Measurements from ENCODE around the gene TMCC3.

- TF ChIP-seq RAD21 (IDR thresholded peaks at IDR 0.05) (no peak), ATF3 (IDR thresholded peaks at IDR 0.05) (no peak), EGR1 (IDR thresholded peaks at IDR 0.05; ENCODE audit: low read depth in 2 of 2) (no peak), GABPA (IDR thresholded peaks at IDR 0.05 in 1 of 2, conservative IDR thresholded peaks at IDR 0.05 in 1 of 2) (no peak), CTCF (IDR thresholded peaks at IDR 0.05; ENCODE audit: low read depth, low read length, missing input control) (no peak), SP1 (IDR thresholded peaks at IDR 0.05) (no peak), HNF4G (IDR thresholded peaks at IDR 0.05) (no peak), JUND (IDR thresholded peaks at IDR 0.05) (no peak)
- TF ChIP-seq, protein P1, sequence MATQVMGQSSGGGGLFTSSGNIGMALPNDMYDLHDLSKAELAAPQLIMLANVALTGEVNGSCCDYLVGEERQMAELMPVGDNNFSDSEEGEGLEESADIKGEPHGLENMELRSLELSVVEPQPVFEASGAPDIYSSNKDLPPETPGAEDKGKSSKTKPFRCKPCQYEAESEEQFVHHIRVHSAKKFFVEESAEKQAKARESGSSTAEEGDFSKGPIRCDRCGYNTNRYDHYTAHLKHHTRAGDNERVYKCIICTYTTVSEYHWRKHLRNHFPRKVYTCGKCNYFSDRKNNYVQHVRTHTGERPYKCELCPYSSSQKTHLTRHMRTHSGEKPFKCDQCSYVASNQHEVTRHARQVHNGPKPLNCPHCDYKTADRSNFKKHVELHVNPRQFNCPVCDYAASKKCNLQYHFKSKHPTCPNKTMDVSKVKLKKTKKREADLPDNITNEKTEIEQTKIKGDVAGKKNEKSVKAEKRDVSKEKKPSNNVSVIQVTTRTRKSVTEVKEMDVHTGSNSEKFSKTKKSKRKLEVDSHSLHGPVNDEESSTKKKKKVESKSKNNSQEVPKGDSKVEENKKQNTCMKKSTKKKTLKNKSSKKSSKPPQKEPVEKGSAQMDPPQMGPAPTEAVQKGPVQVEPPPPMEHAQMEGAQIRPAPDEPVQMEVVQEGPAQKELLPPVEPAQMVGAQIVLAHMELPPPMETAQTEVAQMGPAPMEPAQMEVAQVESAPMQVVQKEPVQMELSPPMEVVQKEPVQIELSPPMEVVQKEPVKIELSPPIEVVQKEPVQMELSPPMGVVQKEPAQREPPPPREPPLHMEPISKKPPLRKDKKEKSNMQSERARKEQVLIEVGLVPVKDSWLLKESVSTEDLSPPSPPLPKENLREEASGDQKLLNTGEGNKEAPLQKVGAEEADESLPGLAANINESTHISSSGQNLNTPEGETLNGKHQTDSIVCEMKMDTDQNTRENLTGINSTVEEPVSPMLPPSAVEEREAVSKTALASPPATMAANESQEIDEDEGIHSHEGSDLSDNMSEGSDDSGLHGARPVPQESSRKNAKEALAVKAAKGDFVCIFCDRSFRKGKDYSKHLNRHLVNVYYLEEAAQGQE (IDR thresholded peaks at IDR 0.05): no peak
Observed at GRCh38 chr12:94595152-94595551, 55.2 kb downstream of the TMCC3 start.

Measured in liver (tissue), 3 donors.